AG10803 (cell line): ENCODE results near the gene FN3K.

Experiments
- DNase-seq: peaks from one replicate; pipeline ENCODE4 v3.0.0; 2010; ENCODE audit warnings: low read depth
- H3K4me3 ChIP-seq: 2 replicates; pipeline ENCODE4 v1.5.1; 2011; ENCODE audit warnings: mild to moderate bottlenecking, low read length, control low read depth
- CTCF ChIP-seq: conservative IDR thresholded peaks from 2 replicates; pipeline ENCODE4 v1.5.1; 2011; ENCODE audit warnings: mild to moderate bottlenecking, low read length, control low read depth, inconsistent platforms

Gene FN3K

DNA sequence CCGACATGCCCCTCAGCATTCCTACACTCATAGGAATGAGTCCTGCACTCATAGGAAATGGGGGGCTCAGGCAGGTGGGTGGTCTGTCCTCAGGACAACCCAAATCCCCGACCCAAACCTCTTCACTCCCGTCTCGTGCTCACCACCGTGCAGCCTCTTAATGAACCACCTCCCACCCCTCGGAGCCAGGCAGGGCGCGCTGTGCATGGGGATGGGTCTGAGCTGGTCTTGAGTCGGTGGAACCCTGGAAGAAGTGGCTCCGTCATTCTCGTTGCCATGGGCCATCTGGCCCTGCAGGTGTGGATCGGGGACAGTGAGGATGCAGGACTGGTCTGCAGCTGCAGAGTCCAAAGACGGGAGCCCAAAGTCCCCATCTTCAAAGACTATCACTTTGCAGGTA is 30.5 kb upstream of the FN3K start:
- H3K4me3 ChIP-seq = no peak overlapping the region
- no peak for DNase-seq
- no peak for TF ChIP-seq CTCF

GRCh38 chr17:82705756-82706155 is 29.7 kb upstream of the FN3K start:
- DNase-seq = no peak
- H3K4me3 ChIP-seq = no peak overlapping the region
- TF ChIP-seq CTCF = no peak

- DNase-seq = no peak
- TF ChIP-seq CTCF = no peak
- no peak overlapping the region for H3K4me3 ChIP-seq
Observed at GRCh38 chr17:82709024-82709675, 26.3 kb upstream of the FN3K start.

DNA sequence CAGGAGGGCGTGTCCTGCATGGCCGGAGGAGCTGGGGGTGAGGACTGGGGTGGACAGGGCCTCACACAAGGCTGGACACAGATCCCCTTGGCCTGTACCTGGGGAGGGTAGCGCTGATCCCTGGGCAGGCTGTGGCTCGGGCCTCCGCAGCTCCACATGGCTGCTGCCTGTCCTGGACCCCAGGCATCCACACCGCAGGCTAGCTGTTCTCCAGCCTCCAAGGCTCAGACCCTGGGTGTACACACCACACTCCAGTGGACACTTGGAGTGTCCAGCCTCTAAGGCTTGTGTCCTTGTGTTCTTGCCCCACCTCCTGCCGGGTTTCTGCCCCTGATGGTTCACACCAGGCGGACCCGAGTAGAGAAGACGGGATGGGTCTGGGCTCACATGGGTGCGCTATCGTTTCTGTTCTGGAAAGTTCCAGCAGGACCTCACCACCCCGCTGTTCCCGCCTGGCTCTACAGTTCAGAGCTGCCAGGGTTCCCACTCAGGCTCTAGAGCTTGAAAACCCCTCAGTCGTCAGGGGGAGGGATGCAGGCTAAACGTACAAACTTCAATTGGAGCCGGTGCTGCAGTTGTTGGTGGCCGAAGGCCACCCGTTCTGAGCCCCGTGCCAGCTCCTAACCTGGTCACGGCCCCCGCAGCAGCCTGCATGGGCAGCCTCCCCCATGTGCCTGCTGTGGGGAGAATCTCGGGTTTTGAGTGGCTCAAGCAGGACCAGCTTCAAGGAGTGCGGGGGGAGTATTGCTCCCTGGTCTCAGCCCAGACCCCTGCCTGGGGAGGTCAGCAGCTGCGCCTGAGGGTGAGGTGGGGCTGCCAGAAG is 25.5 kb upstream of the FN3K start:
- no peak for TF ChIP-seq CTCF
- no peak for DNase-seq
- H3K4me3 ChIP-seq = no peak overlapping the region

DNA sequence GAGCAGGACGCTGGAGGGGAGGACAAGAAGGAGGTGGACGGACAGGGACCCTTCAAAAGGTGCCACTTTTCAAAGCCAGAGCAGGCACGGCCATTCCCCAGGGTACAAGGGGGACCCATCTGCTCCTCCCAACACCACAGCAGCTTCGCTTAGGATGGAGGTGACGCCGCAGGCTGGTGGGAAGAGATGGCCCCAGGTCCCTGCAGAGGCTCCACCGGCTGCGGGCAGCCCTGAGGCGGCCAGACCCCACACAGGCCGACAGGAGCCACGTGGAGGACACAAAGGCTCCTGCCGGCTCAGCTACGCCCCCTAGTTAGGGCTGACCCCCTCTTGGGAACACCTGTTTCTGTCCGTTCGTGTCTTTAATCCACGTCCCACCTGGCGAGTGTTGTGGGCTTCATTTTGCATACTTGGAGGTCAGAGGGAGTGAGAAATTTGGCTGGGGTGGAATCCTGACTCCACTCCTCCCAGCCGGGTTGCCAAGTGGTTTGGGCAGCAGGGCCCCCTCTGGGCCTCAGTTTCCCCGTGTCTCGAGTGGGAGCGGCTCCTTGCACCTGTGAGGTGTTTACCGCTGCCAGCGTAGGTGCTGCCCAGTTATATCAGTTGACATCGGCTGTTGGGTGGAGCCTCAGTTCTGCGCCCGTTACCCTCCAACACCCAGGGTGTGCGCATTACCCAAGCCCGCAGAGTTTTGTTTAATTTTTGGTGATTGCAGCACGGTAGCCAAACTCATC is 24.7 kb upstream of the FN3K start:
- H3K4me3 ChIP-seq = no peak overlapping the region
- DNase-seq = no peak
- TF ChIP-seq CTCF = no peak

- no peak overlapping the region for H3K4me3 ChIP-seq
- no peak for DNase-seq
- TF ChIP-seq CTCF = no peak
Observed at GRCh38 chr17:82713071-82713723, 22.2 kb upstream of the FN3K start.
